ENCODE measurements around the gene PLCG1. TPM values are rescaled to one million over a fixed set of nuclear protein-coding genes. Genes with fewer than 3 reads are reported as not detected.

PLCG1 gene
- total RNA-seq, 1 experiment from 2014 or later = 68.8 TPM

- Histone ChIP-seq H3K27ac (ENCODE audit: low read length) (no peak overlapping the region), H3K9me2 (replicated peaks; ENCODE audit: low read length) (no peaks in the 10 kb centered on the region), H3K79me2 (ENCODE audit: low read length) (peaks cover 71% of the 10 kb centered on the region), H2AFZ (ENCODE audit: low read length) (no peak overlapping the region), H4K20me1 (ENCODE audit: low read length) (peaks cover 50% of the 10 kb centered on the region), H3K27me3 (ENCODE audit: low read length) (no peaks in the 10 kb centered on the region), H3K36me3 (ENCODE audit: low read depth, low read length) (no peaks in the 10 kb centered on the region), H3K9me3 (ENCODE audit: low read length) (no peaks in the 10 kb centered on the region), H3K4me2 (ENCODE audit: low read length) (peak overlapping the region; percentile 84), H3K4me1 (ENCODE audit: insufficient read depth, low read length) (peaks cover 21% of the 10 kb centered on the region), H3K4me3 (ENCODE audit: low read length) (peak overlapping the region; percentile 92), H3K9ac (ENCODE audit: low read length) (no peak overlapping the region), H3F3A (ENCODE audit: low read length, unreplicated experiment) (no peaks in the 10 kb centered on the region)
- ATAC-seq (no peak), DNase-seq (no peak)
- POLR2A ChIA-PET (ENCODE audit: unreplicated experiment) = no interaction called here
- intact Hi-C loops (cut with micrococcal nuclease) = loop anchor here (5.0 kb wide), 1 partner anchor 478 kb away; the partner anchor contains the start of gene CHD6
- no TSS peak for BruUV-seq (replicated peaks)
- CTCF ChIA-PET = no interaction called here
- TF ChIP-seq EZH2 (IDR thresholded peaks at IDR 0.05; ENCODE audit: low read length, unreplicated experiment) (no peak), EZH2phosphoT487 (IDR thresholded peaks at IDR 0.05; ENCODE audit: borderline replicate concordance, low read length) (no peak)
- TF ChIP-seq, protein P1, sequence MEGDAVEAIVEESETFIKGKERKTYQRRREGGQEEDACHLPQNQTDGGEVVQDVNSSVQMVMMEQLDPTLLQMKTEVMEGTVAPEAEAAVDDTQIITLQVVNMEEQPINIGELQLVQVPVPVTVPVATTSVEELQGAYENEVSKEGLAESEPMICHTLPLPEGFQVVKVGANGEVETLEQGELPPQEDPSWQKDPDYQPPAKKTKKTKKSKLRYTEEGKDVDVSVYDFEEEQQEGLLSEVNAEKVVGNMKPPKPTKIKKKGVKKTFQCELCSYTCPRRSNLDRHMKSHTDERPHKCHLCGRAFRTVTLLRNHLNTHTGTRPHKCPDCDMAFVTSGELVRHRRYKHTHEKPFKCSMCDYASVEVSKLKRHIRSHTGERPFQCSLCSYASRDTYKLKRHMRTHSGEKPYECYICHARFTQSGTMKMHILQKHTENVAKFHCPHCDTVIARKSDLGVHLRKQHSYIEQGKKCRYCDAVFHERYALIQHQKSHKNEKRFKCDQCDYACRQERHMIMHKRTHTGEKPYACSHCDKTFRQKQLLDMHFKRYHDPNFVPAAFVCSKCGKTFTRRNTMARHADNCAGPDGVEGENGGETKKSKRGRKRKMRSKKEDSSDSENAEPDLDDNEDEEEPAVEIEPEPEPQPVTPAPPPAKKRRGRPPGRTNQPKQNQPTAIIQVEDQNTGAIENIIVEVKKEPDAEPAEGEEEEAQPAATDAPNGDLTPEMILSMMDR (conservative IDR thresholded peaks at IDR 0.05; ENCODE audit: low read depth, low read length) = no peak
Observed at GRCh38 chr20:41139227-41140093, 2.1 kb downstream of the PLCG1 start.

DNA sequence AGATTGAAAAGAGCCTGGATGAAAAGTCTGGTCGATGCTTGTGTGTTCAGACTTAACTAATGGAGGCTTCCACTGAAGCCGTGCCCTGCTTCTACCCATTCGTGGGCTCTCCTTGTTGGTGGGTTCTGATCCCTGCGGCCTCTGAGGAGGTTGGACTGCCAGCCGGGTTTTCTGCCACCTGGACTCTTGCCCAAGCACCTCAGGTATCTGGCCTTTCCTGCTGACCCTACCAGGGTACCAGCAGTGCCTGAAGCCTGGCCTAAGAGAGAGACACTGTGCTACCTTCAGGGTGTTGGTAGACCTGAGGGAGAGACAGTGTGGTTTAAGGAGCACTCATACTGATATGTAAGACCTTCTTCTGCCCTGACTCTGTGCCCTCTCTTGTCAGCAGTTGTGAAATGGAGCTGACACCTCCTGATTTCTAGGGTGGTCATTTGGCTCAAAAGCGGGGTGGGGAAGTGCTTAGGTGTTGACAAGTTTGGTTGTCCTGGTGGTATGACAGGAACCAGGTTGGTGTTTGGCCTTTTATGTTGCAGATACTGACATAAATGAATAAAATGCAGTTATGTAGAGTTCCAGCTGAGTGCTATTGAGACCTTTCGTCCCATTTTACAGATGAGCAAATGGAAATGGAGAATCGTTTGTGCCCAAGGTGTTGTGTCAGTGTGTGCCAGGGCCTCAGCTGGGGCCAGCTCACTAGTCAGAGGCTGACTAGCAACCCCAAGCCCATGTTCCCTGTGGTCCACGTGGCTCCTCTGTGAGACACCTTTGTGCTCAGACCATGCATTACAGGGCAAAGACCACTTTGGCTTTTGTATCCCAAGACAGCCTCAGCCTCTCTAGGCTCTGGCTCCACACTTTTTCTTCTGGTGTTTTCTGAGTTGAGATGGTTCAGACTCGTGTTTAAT is 3.1 kb downstream of the PLCG1 start:
- no peaks in the 10 kb centered on the region for H3K27me3 ChIP-seq (ENCODE audit: low read length)
- peaks cover 59% of the 10 kb centered on the region for H4K20me1 ChIP-seq (ENCODE audit: low read length)
- DNase-seq (no peak), ATAC-seq (no peak)
- BruUV-seq (replicated peaks) = no TSS peak
- ChIA-PET POLR2A (ENCODE audit: unreplicated experiment) (no interaction called here), CTCF (no interaction called here)
- H3K9me3 ChIP-seq (ENCODE audit: low read length) = no peaks in the 10 kb centered on the region
- peak overlapping the region; percentile 84 for H3K4me2 ChIP-seq (ENCODE audit: low read length)
- no peaks in the 10 kb centered on the region for H3K36me3 ChIP-seq (ENCODE audit: low read depth, low read length)
- no peaks in the 10 kb centered on the region for H3F3A ChIP-seq (ENCODE audit: low read length, unreplicated experiment)
- H2AFZ ChIP-seq (ENCODE audit: low read length) = no peak overlapping the region
- no peak overlapping the region for H3K27ac ChIP-seq (ENCODE audit: low read length)
- H3K9ac ChIP-seq (ENCODE audit: low read length) = no peak overlapping the region
- peaks cover 81% of the 10 kb centered on the region for H3K79me2 ChIP-seq (ENCODE audit: low read length)
- no peak overlapping the region for H3K4me3 ChIP-seq (ENCODE audit: low read length)
- intact Hi-C loops (cut with micrococcal nuclease) = no loop called here
- TF ChIP-seq EZH2 (IDR thresholded peaks at IDR 0.05; ENCODE audit: low read length, unreplicated experiment) = no peak
- TF ChIP-seq, protein P1 (conservative IDR thresholded peaks at IDR 0.05; ENCODE audit: low read depth, low read length) = no peak
- no peak for TF ChIP-seq EZH2phosphoT487 (IDR thresholded peaks at IDR 0.05; ENCODE audit: borderline replicate concordance, low read length)
- peaks cover 21% of the 10 kb centered on the region for H3K4me1 ChIP-seq (ENCODE audit: insufficient read depth, low read length)
- H3K9me2 ChIP-seq (replicated peaks; ENCODE audit: low read length) = no peaks in the 10 kb centered on the region

Data from PC-3 (cell line).